ENCODE measurements around the gene TERT. TPM values are rescaled to one million over a fixed set of nuclear protein-coding genes. Genes with fewer than 3 reads are reported as not detected.
"Not testable (repeated sequence)": the region's sequence is repeated elsewhere in the genome, so short reads cannot be mapped to it uniquely, and the experiment has no call there.

Gene TERT
- polyA plus RNA-seq (2013): 0.08 TPM in 2 replicates

DNA sequence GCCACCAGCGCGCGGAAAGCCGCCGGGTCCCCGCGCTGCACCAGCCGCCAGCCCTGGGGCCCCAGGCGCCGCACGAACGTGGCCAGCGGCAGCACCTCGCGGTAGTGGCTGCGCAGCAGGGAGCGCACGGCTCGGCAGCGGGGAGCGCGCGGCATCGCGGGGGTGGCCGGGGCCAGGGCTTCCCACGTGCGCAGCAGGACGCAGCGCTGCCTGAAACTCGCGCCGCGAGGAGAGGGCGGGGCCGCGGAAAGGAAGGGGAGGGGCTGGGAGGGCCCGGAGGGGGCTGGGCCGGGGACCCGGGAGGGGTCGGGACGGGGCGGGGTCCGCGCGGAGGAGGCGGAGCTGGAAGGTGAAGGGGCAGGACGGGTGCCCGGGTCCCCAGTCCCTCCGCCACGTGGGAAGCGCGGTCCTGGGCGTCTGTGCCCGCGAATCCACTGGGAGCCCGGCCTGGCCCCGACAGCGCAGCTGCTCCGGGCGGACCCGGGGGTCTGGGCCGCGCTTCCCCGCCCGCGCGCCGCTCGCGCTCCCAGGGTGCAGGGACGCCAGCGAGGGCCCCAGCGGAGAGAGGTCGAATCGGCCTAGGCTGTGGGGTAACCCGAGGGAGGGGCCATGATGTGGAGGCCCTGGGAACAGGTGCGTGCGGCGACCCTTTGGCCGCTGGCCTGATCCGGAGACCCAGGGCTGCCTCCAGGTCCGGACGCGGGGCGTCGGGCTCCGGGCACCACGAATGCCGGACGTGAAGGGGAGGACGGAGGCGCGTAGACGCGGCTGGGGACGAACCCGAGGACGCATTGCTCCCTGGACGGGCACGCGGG lies at the start of gene TERT:
TSS of gene TERT (minus strand) at position 234 of the 815 bp plus-strand sequence. CDS start at position 155, 79 bp downstream.
- peaks cover 7% of the 10 kb centered on the region for H3K9me3 ChIP-seq (ENCODE audit: insufficient read depth, low read depth, low read length)

DNA sequence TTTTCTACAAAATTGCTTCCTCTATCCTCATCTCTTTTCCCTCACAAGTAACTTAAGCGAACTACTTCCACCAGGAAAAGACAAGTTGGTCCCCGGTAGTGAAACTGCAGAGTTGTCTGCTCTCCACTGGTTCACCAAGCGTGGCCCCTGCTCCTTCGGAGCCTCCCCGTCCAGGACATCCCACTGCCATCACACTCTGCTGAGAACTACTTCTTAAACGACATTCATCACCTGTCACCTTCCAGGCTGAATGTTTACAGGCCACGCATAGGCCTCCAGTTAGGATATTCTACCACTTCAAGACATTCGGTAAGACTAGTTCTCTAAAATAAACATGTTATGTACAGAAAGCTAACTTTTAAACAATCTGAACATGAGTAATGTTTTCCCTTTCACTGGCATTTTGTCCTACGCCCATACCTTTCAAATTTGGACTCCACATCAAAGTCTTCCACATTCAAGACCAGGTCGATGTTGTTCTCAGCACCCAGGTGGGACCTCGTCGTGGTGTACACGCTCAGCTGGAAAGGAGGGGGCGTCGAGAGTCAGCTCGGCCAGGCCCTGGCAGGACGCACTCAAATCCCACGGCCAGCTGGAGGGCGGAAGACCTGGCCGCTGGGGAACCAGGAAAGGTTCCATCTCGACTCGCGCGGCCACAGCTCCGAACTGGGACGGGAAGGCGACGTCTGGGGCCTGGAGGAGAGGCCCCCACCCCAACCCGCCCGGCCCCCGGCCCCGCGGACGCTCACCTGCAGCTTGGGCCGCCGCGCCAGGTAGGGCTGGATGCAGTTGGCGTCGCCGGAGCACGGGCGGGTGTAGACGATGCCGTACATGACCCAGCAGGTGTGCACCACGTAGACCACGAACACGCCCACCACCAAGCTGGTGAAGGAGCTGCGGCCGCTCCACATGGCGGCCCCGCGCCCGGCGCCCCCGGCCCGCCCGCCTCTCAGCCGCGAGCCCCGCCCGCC lies 49.3 kb upstream of the TERT start:
- Histone ChIP-seq H4K91ac (ENCODE audit: low read depth, low read length) (peak overlapping the region; percentile 40), H3K4me3 (ENCODE audit: low read depth, low read length) (peak overlapping the region; percentile 99), H3K14ac (ENCODE audit: low read length) (peak overlapping the region; percentile 94), H3K27ac (ENCODE audit: low read depth, low read length) (no peak overlapping the region), H3K4me2 (ENCODE audit: low read length) (peak overlapping the region; percentile 80), H3K4me1 (ENCODE audit: control insufficient read depth in 1 of 2, insufficient read depth in 2 of 2, low read length in 2 of 2) (peaks cover 8 to 9% of the 10 kb centered on the region in 2 experiments), H3K27me3 (ENCODE audit: insufficient read depth, low read length) (no peaks in the 10 kb centered on the region), H2BK12ac (ENCODE audit: low read length) (no peak overlapping the region), H3K23ac (ENCODE audit: low read length) (no peak overlapping the region), H3K9me3 (ENCODE audit: insufficient read depth, low read depth, low read length) (peaks cover 3% of the 10 kb centered on the region), H2AK5ac (ENCODE audit: low read length) (peak overlapping the region; percentile 64), H3K9ac (ENCODE audit: low read length) (peak overlapping the region; percentile 94), H3K79me1 (ENCODE audit: low read length) (peaks cover 5% of the 10 kb centered on the region), H2BK5ac (ENCODE audit: low read depth, low read length, poor library complexity) (no peak overlapping the region), H2AFZ (ENCODE audit: insufficient read depth, low read length, poor library complexity) (peak overlapping the region; percentile 66), H3K79me2 (ENCODE audit: control insufficient read depth, insufficient read depth, low read length, poor library complexity) (peaks cover 6% of the 10 kb centered on the region), H3K18ac (ENCODE audit: low read length) (peak overlapping the region; percentile 67), H4K8ac (ENCODE audit: low read depth, low read length) (peak overlapping the region; percentile 89), H3K4ac (ENCODE audit: low read depth, low read length) (peak overlapping the region; percentile 96), H4K12ac (ENCODE audit: low read depth, low read length) (peak overlapping the region; percentile 93), H2BK120ac (ENCODE audit: insufficient read depth, low read length, poor library complexity) (no peak overlapping the region), H3K36me3 (ENCODE audit: control insufficient read depth in 1 of 2, insufficient read depth in 2 of 2, low read length in 2 of 2) (peaks cover 32 to 33% of the 10 kb centered on the region in 2 experiments)
- WGBS (ENCODE audit: extremely low coverage, insufficient coverage, insufficient read length): no CpG with 5 or more reads among the region's 61 CpGs
- DNase-seq: no peak

More for the DNA sequence above, at the start of gene TERT:
- no CpG with 5 or more reads among the region's 102 CpGs for WGBS (ENCODE audit: extremely low coverage, insufficient coverage, insufficient read length)
- no peak for DNase-seq
- Histone ChIP-seq H3K9ac (ENCODE audit: low read length) (no peak within 1 kb of the TSS), H4K12ac (ENCODE audit: low read depth, low read length) (no peak within 1 kb of the TSS), H3K4me3 (ENCODE audit: low read depth, low read length) (peak within 1 kb of the TSS; percentile 61), H2AFZ (ENCODE audit: insufficient read depth, low read length, poor library complexity) (peak within 1 kb of the TSS; percentile 15), H3K23ac (ENCODE audit: low read length) (no peak within 1 kb of the TSS), H3K18ac (ENCODE audit: low read length) (no peak within 1 kb of the TSS), H3K79me1 (ENCODE audit: low read length) (no peaks in the 10 kb centered on the region), H4K91ac (ENCODE audit: low read depth, low read length) (no peak within 1 kb of the TSS), H3K4me1 (ENCODE audit: control insufficient read depth in 1 of 2, insufficient read depth in 2 of 2, low read length in 2 of 2) (peaks cover 8 to 12% of the 10 kb centered on the region in 2 experiments), H2BK120ac (ENCODE audit: insufficient read depth, low read length, poor library complexity) (no peak within 1 kb of the TSS), H3K14ac (ENCODE audit: low read length) (no peak within 1 kb of the TSS), H3K4me2 (ENCODE audit: low read length) (peak within 1 kb of the TSS; percentile 68), H3K27me3 (ENCODE audit: insufficient read depth, low read length) (peaks cover 21% of the 10 kb centered on the region), H2AK5ac (ENCODE audit: low read length) (no peak within 1 kb of the TSS), H3K4ac (ENCODE audit: low read depth, low read length) (no peak within 1 kb of the TSS), H3K36me3 (ENCODE audit: control insufficient read depth in 1 of 2, insufficient read depth in 2 of 2, low read length in 2 of 2) (no peaks in the 10 kb centered on the region), H3K27ac (ENCODE audit: low read depth, low read length) (no peak within 1 kb of the TSS), H2BK12ac (ENCODE audit: low read length) (no peak within 1 kb of the TSS), H4K8ac (ENCODE audit: low read depth, low read length) (no peak within 1 kb of the TSS), H2BK5ac (ENCODE audit: low read depth, low read length, poor library complexity) (no peak within 1 kb of the TSS), H3K79me2 (ENCODE audit: control insufficient read depth, insufficient read depth, low read length, poor library complexity) (no peaks in the 10 kb centered on the region)

DNA sequence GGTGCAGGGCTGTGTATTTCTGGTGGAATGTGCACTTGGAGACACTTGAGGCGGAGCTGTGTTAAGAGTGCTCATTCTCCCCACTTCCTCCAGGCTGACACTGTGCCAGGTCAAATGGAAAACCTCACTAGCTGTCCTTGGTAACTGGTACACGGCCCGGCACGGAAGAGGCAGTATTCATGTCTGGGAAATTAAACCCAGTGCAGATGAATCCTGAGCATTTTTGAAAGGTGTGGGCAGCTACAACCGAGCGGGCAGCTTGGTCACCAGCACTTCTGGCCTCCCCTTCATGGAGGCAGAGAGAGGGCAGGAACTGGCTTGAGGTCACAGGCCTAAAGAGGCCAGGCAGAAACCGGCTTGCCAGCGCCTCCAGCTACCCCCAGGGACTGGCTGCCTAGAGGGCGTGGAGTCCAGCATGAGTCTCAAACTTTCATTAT lies 48.5 kb upstream of the TERT start:
- Histone ChIP-seq H4K91ac (ENCODE audit: low read depth, low read length) (no peak overlapping the region), H4K12ac (ENCODE audit: low read depth, low read length) (no peak overlapping the region), H3K9me3 (ENCODE audit: insufficient read depth, low read depth, low read length) (peaks cover 3% of the 10 kb centered on the region), H3K14ac (ENCODE audit: low read length) (no peak overlapping the region), H3K27me3 (ENCODE audit: insufficient read depth, low read length) (no peaks in the 10 kb centered on the region), H3K4me1 (ENCODE audit: control insufficient read depth in 1 of 2, insufficient read depth in 2 of 2, low read length in 2 of 2) (peaks cover 8 to 9% of the 10 kb centered on the region in 2 experiments), H2BK5ac (ENCODE audit: low read depth, low read length, poor library complexity) (no peak overlapping the region), H3K4me2 (ENCODE audit: low read length) (no peak overlapping the region), H3K23ac (ENCODE audit: low read length) (no peak overlapping the region), H2AFZ (ENCODE audit: insufficient read depth, low read length, poor library complexity) (no peak overlapping the region), H3K36me3 (ENCODE audit: control insufficient read depth in 1 of 2, insufficient read depth in 2 of 2, low read length in 2 of 2) (peaks cover 41 to 42% of the 10 kb centered on the region in 2 experiments), H3K79me2 (ENCODE audit: control insufficient read depth, insufficient read depth, low read length, poor library complexity) (peaks cover 6% of the 10 kb centered on the region), H3K79me1 (ENCODE audit: low read length) (peaks cover 5% of the 10 kb centered on the region), H3K18ac (ENCODE audit: low read length) (no peak overlapping the region), H2BK12ac (ENCODE audit: low read length) (no peak overlapping the region), H3K4me3 (ENCODE audit: low read depth, low read length) (no peak overlapping the region), H4K8ac (ENCODE audit: low read depth, low read length) (no peak overlapping the region), H3K27ac (ENCODE audit: low read depth, low read length) (no peak overlapping the region), H2AK5ac (ENCODE audit: low read length) (no peak overlapping the region), H3K4ac (ENCODE audit: low read depth, low read length) (no peak overlapping the region), H3K9ac (ENCODE audit: low read length) (no peak overlapping the region), H2BK120ac (ENCODE audit: insufficient read depth, low read length, poor library complexity) (no peak overlapping the region)
- DNase-seq: no peak
- WGBS (ENCODE audit: extremely low coverage, insufficient coverage, insufficient read length): no CpG with 5 or more reads among the region's 9 CpGs

DNA sequence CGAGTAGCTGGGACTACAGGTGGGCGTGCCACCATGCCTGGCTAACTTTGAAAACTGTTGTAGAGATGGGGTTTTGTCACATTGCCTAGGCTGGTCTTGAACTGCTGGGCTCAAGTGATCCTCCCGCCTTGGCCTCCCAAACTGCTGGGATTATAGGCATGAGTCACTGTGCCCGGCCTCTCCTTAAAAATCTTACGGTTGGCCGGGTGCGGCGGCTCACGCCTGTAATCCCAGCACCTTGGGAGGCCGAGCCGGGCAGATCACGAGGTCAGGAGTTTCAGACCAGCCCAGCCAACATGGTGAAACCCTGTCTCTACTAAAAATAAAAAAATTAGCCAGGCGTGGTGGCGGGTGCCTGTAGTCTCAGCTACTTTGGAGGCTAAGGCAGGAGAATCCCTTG lies 47.8 kb upstream of the TERT start:
- not testable (repeated sequence) for H2AFZ ChIP-seq (ENCODE audit: insufficient read depth, low read length, poor library complexity); H3K9ac ChIP-seq (ENCODE audit: low read length); H3K79me1 ChIP-seq (ENCODE audit: low read length); H3K4ac ChIP-seq (ENCODE audit: low read depth, low read length); H2BK12ac ChIP-seq (ENCODE audit: low read length); H2BK120ac ChIP-seq (ENCODE audit: insufficient read depth, low read length, poor library complexity); H3K9me3 ChIP-seq (ENCODE audit: insufficient read depth, low read depth, low read length); H3K27ac ChIP-seq (ENCODE audit: low read depth, low read length); H2BK5ac ChIP-seq (ENCODE audit: low read depth, low read length, poor library complexity); H3K4me2 ChIP-seq (ENCODE audit: low read length); DNase-seq; H3K79me2 ChIP-seq (ENCODE audit: control insufficient read depth, insufficient read depth, low read length, poor library complexity); H3K18ac ChIP-seq (ENCODE audit: low read length); H3K14ac ChIP-seq (ENCODE audit: low read length); H2AK5ac ChIP-seq (ENCODE audit: low read length); H3K4me1 ChIP-seq (ENCODE audit: control insufficient read depth in 1 of 2, insufficient read depth in 2 of 2, low read length in 2 of 2); H4K91ac ChIP-seq (ENCODE audit: low read depth, low read length); H4K8ac ChIP-seq (ENCODE audit: low read depth, low read length); H3K4me3 ChIP-seq (ENCODE audit: low read depth, low read length); H4K12ac ChIP-seq (ENCODE audit: low read depth, low read length); H3K23ac ChIP-seq (ENCODE audit: low read length); H3K27me3 ChIP-seq (ENCODE audit: insufficient read depth, low read length)
- WGBS (ENCODE audit: extremely low coverage, insufficient coverage, insufficient read length): no CpG with 5 or more reads among the region's 14 CpGs
- H3K36me3 ChIP-seq (ENCODE audit: control insufficient read depth in 1 of 2, insufficient read depth in 2 of 2, low read length in 2 of 2): peaks cover 46 to 47% of the 10 kb centered on the region in 2 experiments

Measured in trophoblast cell (in vitro differentiated cells and primary cell).